ENCODE data around the gene ZNF770. TPM values are rescaled to one million over a fixed set of nuclear protein-coding genes. Genes with fewer than 3 reads are reported as not detected.
A peak's percentile ranks its signal among the peaks of the same experiment; 100 is the strongest.

ZNF770 gene
- polyA plus RNA-seq (2013, experiment 1 of 2), result 54.8 TPM
- polyA plus RNA-seq (2013, experiment 2 of 2), result 54.5 TPM

DNA sequence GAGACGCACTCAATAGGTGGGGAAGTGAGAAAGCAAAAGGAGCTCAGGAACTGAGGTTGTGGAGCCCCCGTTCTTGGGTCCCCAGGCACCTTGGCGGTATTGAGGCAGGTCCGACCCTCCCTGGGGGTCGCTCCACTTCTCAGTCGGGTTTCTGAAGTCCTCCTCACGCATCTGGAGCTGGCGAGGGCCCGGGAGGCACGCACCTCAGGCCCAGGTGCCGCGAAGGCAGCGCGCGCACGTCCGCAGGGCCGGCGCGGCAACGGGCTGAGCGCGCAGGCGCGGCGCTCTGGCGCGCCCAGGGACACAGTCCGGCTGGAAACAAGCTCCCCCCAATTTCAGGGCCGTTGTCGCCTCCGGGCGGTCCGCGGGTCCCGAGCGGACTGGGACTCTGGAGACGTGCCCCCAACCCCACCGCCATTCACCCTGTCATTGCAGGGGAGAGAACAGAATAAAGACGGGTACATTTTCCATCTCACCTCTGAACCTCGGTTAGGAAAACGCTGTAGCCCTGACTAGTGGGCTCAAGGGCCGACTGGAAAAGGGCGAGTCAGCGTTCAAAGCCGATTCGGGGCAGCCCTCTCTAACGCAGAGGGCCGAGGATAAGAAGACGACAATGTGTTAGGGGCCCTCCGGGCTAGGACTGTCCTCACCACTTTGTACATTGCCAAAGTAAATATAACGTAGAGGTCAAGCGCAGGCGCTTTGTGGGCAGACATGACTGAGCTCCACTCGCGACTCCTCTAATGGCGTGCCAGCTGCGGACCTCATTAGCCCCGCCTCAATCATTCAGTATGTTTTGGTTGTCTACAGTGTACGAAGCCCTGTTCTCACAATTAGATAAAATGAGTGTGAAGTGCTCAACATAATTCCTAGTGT is at the start of gene ZNF770:
TSS of gene ZNF770 (minus strand) at position 261 of the 876 bp plus-strand sequence. CDS start 4,853 bp downstream, outside the sequence.
- H3K79me2 ChIP-seq (ENCODE audit: control insufficient read depth, insufficient read depth, low read length), result peaks cover 34% of the 10 kb centered on the region
- peak within 1 kb of the TSS; percentile 64 for H3K27ac ChIP-seq (ENCODE audit: low read depth, low read length)
- H2BK120ac ChIP-seq (ENCODE audit: low read depth, low read length), result no peak within 1 kb of the TSS
- H3K56ac ChIP-seq (ENCODE audit: low read length), result peak within 1 kb of the TSS; percentile 99
- H3K9ac ChIP-seq (ENCODE audit: low read length), result peak within 1 kb of the TSS; percentile 99
- H3K23ac ChIP-seq (ENCODE audit: low read length), result peak within 1 kb of the TSS; percentile 85
- H4K5ac ChIP-seq (ENCODE audit: low read length), result peak within 1 kb of the TSS; percentile 92
- peaks cover 4% of the 10 kb centered on the region for H3K79me1 ChIP-seq (ENCODE audit: low read length)
- H3K4ac ChIP-seq (ENCODE audit: low read depth, low read length), result no peak within 1 kb of the TSS
- H3K27me3 ChIP-seq (ENCODE audit: insufficient read depth, low read length, poor library complexity), result no peaks in the 10 kb centered on the region
- no CpG with 5 or more reads among the region's 60 CpGs for WGBS (ENCODE audit: extremely low coverage, insufficient coverage, low lambda C conversion rate)
- H3K36me3 ChIP-seq (ENCODE audit: control insufficient read depth, insufficient read depth, low read length), result no peaks in the 10 kb centered on the region
- H4K8ac ChIP-seq (ENCODE audit: low read depth, low read length), result no peak within 1 kb of the TSS
- H3K4me3 ChIP-seq (ENCODE audit: low read length), result peak within 1 kb of the TSS; percentile 96
- DNase-seq, result peak; percentile 84
- peaks cover 8% of the 10 kb centered on the region for H3K4me1 ChIP-seq (ENCODE audit: control insufficient read depth, low read depth, low read length)
- H3K18ac ChIP-seq (ENCODE audit: low read length), result peak within 1 kb of the TSS; percentile 53
- peak within 1 kb of the TSS; percentile 78 for H2BK5ac ChIP-seq (ENCODE audit: low read length)
- no peak within 1 kb of the TSS for H2BK15ac ChIP-seq (replicated peaks; ENCODE audit: low read depth)
- H3K4me2 ChIP-seq (ENCODE audit: low read length), result peak within 1 kb of the TSS; percentile 96
- no peak within 1 kb of the TSS for H2AK5ac ChIP-seq (ENCODE audit: low read length)

- WGBS (ENCODE audit: extremely low coverage, insufficient coverage, low lambda C conversion rate), result no CpG with 5 or more reads among the region's 6 CpGs
These were observed 40.3 kb upstream of the ZNF770 start for GRCh38 chr15:35028235-35028984.

DNA sequence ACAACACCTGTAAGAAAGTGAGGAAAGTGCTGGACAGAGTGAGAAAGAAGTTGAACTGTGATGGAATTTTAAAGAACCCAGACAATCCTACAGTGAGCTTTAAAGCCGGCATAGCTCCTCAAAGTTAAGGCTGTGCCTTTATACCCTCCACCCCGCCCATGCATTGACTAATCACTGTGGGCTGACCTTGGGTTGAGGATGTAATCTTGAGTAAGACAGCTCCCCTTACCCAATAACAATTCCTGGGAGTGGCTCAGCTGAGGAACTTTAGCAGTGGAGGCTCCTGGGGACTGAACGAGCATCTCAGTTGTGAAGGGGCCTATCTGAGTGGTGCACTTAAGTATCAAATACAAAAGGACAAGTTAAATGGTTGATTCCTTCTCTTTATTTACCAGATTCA is 35.7 kb upstream of the ZNF770 start:
- Histone ChIP-seq H3K79me2 (ENCODE audit: control insufficient read depth, insufficient read depth, low read length) (no peaks in the 10 kb centered on the region), H3K4me3 (ENCODE audit: low read length) (no peak overlapping the region), H3K18ac (ENCODE audit: low read length) (no peak overlapping the region), H2AK5ac (ENCODE audit: low read length) (no peak overlapping the region), H3K4me1 (ENCODE audit: control insufficient read depth, low read depth, low read length) (peaks cover 1% of the 10 kb centered on the region), H2BK120ac (ENCODE audit: low read depth, low read length) (no peak overlapping the region), H3K56ac (ENCODE audit: low read length) (peak overlapping the region; percentile 22), H3K9ac (ENCODE audit: low read length) (no peak overlapping the region), H2BK15ac (replicated peaks; ENCODE audit: low read depth) (no peak overlapping the region), H3K23ac (ENCODE audit: low read length) (no peak overlapping the region), H2BK5ac (ENCODE audit: low read length) (no peak overlapping the region), H4K8ac (ENCODE audit: low read depth, low read length) (no peak overlapping the region), H3K27ac (ENCODE audit: low read depth, low read length) (no peak overlapping the region), H3K4ac (ENCODE audit: low read depth, low read length) (no peak overlapping the region), H4K5ac (ENCODE audit: low read length) (no peak overlapping the region), H3K79me1 (ENCODE audit: low read length) (no peaks in the 10 kb centered on the region), H3K27me3 (ENCODE audit: insufficient read depth, low read length, poor library complexity) (no peaks in the 10 kb centered on the region), H3K4me2 (ENCODE audit: low read length) (no peak overlapping the region), H3K36me3 (ENCODE audit: control insufficient read depth, insufficient read depth, low read length) (no peaks in the 10 kb centered on the region)
- no CpG with 5 or more reads among the region's 3 CpGs for WGBS (ENCODE audit: extremely low coverage, insufficient coverage, low lambda C conversion rate)
- DNase-seq, result peak; percentile 31

More at GRCh38 chr15:35028235-35028984, 40.3 kb upstream of the ZNF770 start:
- no peaks in the 10 kb centered on the region for H3K79me2 ChIP-seq (ENCODE audit: control insufficient read depth, insufficient read depth, low read length)
- H3K9ac ChIP-seq (ENCODE audit: low read length), result no peak overlapping the region
- no peak for DNase-seq
- H3K4me2 ChIP-seq (ENCODE audit: low read length), result no peak overlapping the region
- H2BK120ac ChIP-seq (ENCODE audit: low read depth, low read length), result no peak overlapping the region
- no peak overlapping the region for H3K4me3 ChIP-seq (ENCODE audit: low read length)
- no peak overlapping the region for H4K5ac ChIP-seq (ENCODE audit: low read length)
- no peak overlapping the region for H3K56ac ChIP-seq (ENCODE audit: low read length)
- no peaks in the 10 kb centered on the region for H3K4me1 ChIP-seq (ENCODE audit: control insufficient read depth, low read depth, low read length)
- H4K8ac ChIP-seq (ENCODE audit: low read depth, low read length), result no peak overlapping the region
- no peak overlapping the region for H2AK5ac ChIP-seq (ENCODE audit: low read length)
- no peak overlapping the region for H3K18ac ChIP-seq (ENCODE audit: low read length)
- H3K27me3 ChIP-seq (ENCODE audit: insufficient read depth, low read length, poor library complexity), result no peaks in the 10 kb centered on the region
- H3K23ac ChIP-seq (ENCODE audit: low read length), result no peak overlapping the region
- H3K79me1 ChIP-seq (ENCODE audit: low read length), result no peaks in the 10 kb centered on the region
- H3K4ac ChIP-seq (ENCODE audit: low read depth, low read length), result no peak overlapping the region
- H2BK15ac ChIP-seq (replicated peaks; ENCODE audit: low read depth), result no peak overlapping the region
- H3K27ac ChIP-seq (ENCODE audit: low read depth, low read length), result no peak overlapping the region
- no peak overlapping the region for H2BK5ac ChIP-seq (ENCODE audit: low read length)
- no peaks in the 10 kb centered on the region for H3K36me3 ChIP-seq (ENCODE audit: control insufficient read depth, insufficient read depth, low read length)

DNA sequence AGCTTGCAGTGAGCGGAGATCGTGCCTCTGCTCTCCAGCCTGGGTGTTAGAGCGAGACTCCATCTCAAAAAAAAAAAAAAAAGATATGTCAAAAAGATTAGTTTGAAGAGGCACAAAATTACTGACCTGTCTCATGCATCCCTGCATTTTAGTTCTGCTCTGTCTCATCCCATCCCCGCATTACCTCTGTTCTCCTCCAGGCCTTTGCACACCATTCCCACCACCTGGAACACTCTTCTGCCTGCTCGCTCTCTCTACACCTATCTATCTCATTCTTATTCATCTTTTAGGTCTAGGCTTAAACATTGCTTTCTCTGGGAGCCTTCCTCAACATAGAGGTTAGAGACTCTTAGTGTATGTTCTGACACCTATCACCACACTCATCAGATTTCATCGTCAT is 32.9 kb upstream of the ZNF770 start:
- H3K4me2 ChIP-seq (ENCODE audit: low read length), result no peak overlapping the region
- H3K79me2 ChIP-seq (ENCODE audit: control insufficient read depth, insufficient read depth, low read length), result no peaks in the 10 kb centered on the region
- no peak overlapping the region for H4K8ac ChIP-seq (ENCODE audit: low read depth, low read length)
- H2AK5ac ChIP-seq (ENCODE audit: low read length), result no peak overlapping the region
- H3K4me3 ChIP-seq (ENCODE audit: low read length), result no peak overlapping the region
- H4K5ac ChIP-seq (ENCODE audit: low read length), result no peak overlapping the region
- H2BK15ac ChIP-seq (replicated peaks; ENCODE audit: low read depth), result no peak overlapping the region
- no peak overlapping the region for H3K27ac ChIP-seq (ENCODE audit: low read depth, low read length)
- no peak overlapping the region for H3K4ac ChIP-seq (ENCODE audit: low read depth, low read length)
- H3K27me3 ChIP-seq (ENCODE audit: insufficient read depth, low read length, poor library complexity), result no peaks in the 10 kb centered on the region
- no peak overlapping the region for H3K9ac ChIP-seq (ENCODE audit: low read length)
- H3K79me1 ChIP-seq (ENCODE audit: low read length), result no peaks in the 10 kb centered on the region
- H3K18ac ChIP-seq (ENCODE audit: low read length), result no peak overlapping the region
- H2BK5ac ChIP-seq (ENCODE audit: low read length), result no peak overlapping the region
- H2BK120ac ChIP-seq (ENCODE audit: low read depth, low read length), result no peak overlapping the region
- peaks cover 2% of the 10 kb centered on the region for H3K4me1 ChIP-seq (ENCODE audit: control insufficient read depth, low read depth, low read length)
- no CpG with 5 or more reads among the region's 6 CpGs for WGBS (ENCODE audit: extremely low coverage, insufficient coverage, low lambda C conversion rate)
- no peak for DNase-seq
- no peak overlapping the region for H3K56ac ChIP-seq (ENCODE audit: low read length)
- H3K23ac ChIP-seq (ENCODE audit: low read length), result no peak overlapping the region
- H3K36me3 ChIP-seq (ENCODE audit: control insufficient read depth, insufficient read depth, low read length), result no peaks in the 10 kb centered on the region

DNA sequence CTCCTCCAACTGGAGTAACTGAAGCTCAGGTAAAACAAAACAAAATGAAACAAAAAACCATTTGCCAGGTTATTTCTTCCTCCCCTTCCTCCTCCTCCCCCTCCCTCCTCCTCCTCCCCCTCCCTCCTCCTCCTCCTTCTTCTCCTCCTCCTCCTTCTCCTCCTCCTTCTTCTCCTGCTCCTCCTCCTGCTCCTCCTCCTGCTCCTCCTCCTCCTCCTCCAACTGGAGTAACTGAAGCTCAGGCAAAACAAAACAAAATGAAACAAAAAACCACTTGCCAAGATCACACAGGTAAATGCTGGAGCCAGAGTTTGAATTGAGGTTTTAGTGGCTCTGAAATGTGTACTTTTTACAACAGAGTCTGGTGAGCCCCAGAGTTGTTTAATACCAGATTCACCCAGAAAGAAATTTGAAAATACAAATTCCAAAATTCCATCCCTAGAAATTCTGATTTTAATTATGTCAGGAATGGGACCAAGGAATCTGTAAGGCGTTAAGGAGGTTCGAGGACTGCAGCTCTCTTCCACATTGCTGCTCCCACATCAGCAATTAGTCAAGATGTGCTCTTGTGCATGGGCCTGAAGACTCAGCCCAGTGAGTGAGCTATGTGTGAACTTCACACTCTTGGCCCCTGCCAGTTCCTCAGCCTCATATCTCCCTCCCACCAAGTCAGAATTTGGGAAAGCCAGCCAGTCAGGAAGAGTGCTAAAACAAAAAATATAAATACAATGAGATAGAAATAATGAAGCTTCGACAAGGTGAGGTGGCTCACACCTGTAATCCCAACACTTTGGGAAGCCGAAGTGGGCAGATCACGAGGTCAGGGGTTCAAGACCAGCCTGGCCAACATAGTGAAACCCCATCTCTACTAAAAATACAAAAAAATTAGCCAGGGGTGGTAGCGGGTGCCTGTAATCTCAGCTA is 31.6 kb upstream of the ZNF770 start:
- H3K27ac ChIP-seq (ENCODE audit: low read depth, low read length), result peak overlapping the region; percentile 45
- H3K23ac ChIP-seq (ENCODE audit: low read length), result no peak overlapping the region
- H3K27me3 ChIP-seq (ENCODE audit: insufficient read depth, low read length, poor library complexity), result no peaks in the 10 kb centered on the region
- WGBS (ENCODE audit: extremely low coverage, insufficient coverage, low lambda C conversion rate), result no CpG with 5 or more reads among the region's 6 CpGs
- peaks cover 2% of the 10 kb centered on the region for H3K4me1 ChIP-seq (ENCODE audit: control insufficient read depth, low read depth, low read length)
- peak overlapping the region; percentile 10 for H3K4ac ChIP-seq (ENCODE audit: low read depth, low read length)
- H3K36me3 ChIP-seq (ENCODE audit: control insufficient read depth, insufficient read depth, low read length), result no peaks in the 10 kb centered on the region
- no peaks in the 10 kb centered on the region for H3K79me2 ChIP-seq (ENCODE audit: control insufficient read depth, insufficient read depth, low read length)
- peak; percentile 74 for DNase-seq
- H3K4me3 ChIP-seq (ENCODE audit: low read length), result no peak overlapping the region
- peak overlapping the region; percentile 79 for H2BK15ac ChIP-seq (replicated peaks; ENCODE audit: low read depth)
- no peak overlapping the region for H2BK120ac ChIP-seq (ENCODE audit: low read depth, low read length)
- no peak overlapping the region for H3K9ac ChIP-seq (ENCODE audit: low read length)
- no peaks in the 10 kb centered on the region for H3K79me1 ChIP-seq (ENCODE audit: low read length)
- peak overlapping the region; percentile 30 for H3K18ac ChIP-seq (ENCODE audit: low read length)
- no peak overlapping the region for H3K4me2 ChIP-seq (ENCODE audit: low read length)
- H3K56ac ChIP-seq (ENCODE audit: low read length), result peak overlapping the region; percentile 30
- no peak overlapping the region for H2AK5ac ChIP-seq (ENCODE audit: low read length)
- no peak overlapping the region for H4K5ac ChIP-seq (ENCODE audit: low read length)
- H4K8ac ChIP-seq (ENCODE audit: low read depth, low read length), result peak overlapping the region; percentile 89
- H2BK5ac ChIP-seq (ENCODE audit: low read length), result no peak overlapping the region
